ENCODE measurements around the gene OR8B12.

OR8B12 gene, protein sequence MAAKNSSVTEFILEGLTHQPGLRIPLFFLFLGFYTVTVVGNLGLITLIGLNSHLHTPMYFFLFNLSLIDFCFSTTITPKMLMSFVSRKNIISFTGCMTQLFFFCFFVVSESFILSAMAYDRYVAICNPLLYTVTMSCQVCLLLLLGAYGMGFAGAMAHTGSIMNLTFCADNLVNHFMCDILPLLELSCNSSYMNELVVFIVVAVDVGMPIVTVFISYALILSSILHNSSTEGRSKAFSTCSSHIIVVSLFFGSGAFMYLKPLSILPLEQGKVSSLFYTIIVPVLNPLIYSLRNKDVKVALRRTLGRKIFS

DNA sequence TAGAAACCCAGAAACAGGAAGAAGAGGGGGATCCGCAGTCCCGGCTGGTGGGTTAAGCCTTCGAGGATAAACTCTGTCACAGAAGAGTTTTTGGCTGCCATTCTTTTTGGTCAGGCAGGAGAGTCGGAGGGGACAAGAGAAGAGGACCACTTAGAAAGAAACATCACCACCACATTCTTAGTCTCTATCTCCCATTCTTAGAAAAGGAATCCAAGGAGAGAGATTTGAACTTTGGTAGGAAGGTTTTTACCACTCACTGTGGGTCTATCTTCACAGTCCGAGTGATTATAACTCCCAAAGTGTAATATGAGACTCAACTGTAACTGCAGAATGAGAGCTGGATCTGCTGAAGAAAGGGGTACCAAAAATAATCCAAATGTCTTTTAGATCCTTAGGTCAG lies at the start of gene OR8B12:
Gene OR8B12 (minus strand): TSS at position 101 of the 400 bp plus-strand sequence. CDS start 0 bp downstream, at position 101.
- no peak for DNase-seq

DNA sequence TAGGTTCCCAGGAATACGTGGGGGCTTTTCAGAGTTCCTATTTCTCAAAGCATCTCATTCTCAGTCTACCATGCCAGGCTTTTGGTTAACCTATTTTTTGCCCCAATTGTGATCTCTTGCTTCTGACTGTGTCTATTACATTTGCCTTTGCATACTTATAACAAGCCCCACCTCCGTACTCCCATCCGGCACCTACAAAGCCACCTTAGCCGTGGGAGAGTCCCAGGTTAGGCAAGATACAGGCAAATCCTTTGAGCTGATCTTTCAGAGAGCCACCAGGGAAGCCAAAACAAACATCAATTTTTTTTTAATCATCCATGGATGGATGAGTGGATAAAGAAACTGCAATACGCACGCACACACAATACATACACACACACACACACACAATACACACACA lies 49.2 kb upstream of the OR8B12 start:
- DNase-seq, result no peak

GRCh38 chr11:124591430-124591829 lies 48.0 kb upstream of the OR8B12 start:
- no peak for DNase-seq

DNA sequence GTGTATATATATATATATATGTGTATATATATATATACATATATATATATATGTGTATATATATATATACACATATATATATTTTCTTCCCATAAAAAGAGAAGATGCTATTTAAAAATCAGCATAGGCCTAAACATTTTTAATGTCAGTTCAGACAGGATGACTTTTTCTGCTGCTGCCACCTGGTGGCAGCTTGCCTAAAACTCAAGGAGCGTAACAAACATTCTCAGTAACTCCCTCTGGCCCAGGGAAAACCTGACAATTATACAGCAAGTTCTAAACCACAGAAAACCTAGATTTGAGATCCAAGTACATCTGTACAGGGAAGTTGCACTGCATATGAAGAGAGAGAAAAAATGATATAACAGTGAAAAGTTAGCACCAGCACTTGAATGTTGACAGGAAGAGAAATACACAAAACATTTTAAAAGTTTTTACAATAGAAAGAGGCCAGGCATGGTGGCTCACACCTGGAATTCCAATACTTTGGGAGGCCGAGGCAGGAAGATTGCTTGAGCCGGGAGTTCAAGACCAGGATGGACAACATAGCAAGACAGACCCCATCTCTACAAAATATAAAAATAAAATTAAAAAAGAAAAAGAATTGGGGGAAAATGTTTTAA lies 42.9 kb upstream of the OR8B12 start:
- peak; percentile 61 for DNase-seq

GRCh38 chr11:124584681-124585372 lies 41.4 kb upstream of the OR8B12 start:
- no peak for DNase-seq

DNA sequence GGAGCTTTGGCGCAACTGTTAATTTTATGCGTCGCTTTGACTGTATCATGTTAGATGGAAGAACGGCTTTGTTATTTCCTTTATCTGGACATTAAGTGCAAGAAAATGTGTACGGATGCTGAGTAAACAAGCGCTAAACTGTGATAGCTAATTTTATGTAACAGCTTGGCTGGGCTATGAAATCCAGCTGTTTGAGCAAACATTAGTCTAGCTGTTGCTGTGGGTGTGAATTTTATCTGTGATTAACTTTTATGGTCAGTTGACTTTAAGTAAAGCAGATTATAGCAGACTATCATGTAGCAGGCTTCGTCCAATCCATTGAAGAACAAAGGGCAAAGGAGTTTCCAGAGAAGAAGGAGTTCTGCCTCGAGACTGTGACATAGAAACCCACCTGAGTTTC lies 40.3 kb upstream of the OR8B12 start:
- no peak for DNase-seq

DNA sequence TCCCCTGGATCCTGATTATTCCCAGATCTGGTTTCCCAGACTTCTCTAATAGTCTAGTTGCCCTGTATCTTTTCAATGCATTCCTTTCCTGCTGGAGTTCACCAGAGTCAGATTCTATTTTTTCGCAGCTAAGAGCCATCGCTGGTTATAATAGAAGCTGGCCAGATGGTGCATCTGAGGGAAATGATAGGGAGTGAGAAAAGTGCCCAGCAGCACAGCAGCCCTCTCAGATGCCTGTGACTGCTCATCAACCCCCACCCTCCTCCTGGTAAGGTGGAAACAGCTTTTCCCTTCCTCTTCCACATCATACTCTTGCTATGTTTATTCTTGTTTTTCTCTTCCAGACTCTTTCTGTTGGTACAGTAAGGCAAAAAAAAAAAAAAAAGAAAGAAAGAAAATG lies 39.1 kb upstream of the OR8B12 start:
- DNase-seq, result no peak

GRCh38 chr11:124581817-124582216 lies 38.4 kb upstream of the OR8B12 start:
- DNase-seq, result no peak

DNA sequence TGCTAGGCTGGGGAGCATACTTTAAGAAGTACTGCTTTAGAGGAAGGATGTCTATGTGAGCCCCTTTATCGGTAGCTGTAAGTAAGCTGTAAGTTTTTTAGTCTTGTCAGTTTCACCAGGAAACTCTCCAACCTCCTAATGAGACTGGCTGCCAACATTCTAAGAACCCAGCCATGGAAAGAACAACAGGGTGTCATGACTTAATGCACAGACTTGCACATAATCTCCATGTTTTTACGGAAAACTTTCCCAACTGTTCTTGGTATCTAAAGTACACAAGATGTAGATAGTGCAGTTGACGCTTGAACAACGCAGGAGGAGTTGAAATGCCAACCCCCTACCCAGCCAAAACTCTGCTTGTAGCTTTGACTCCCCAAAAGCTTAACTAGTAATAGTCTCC lies 35.3 kb upstream of the OR8B12 start:
- DNase-seq, result no peak

- no peak for DNase-seq
These were observed 34.4 kb upstream of the OR8B12 start for GRCh38 chr11:124577716-124578427.

- no peak for DNase-seq
These were observed 26.7 kb upstream of the OR8B12 start for GRCh38 chr11:124570160-124570559.

DNA sequence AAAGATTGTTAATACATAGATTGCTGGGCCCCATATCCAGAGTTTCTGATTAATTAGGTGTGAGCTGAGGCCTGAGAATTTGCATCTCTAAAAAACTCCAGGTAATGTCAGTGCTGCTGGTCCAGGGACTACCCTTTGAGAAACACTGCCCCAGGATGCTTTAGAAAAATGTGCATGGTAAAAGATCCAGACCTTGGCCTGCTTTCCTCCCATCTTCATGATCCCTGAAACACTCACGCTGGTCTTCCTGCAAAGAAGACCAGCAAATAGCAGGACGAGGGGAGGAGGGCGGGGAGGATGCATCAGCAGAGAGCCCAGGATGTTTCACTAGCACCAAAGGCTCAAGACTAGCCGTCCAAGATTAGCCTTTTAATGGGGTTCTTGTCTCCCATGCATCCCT lies 26.2 kb upstream of the OR8B12 start, which contains the start of gene OR8A1:
Gene OR8A1 (plus strand): TSS at position 301 of the 400 bp plus-strand sequence. CDS start 123 bp downstream, outside the sequence.
- no peak for DNase-seq

DNA sequence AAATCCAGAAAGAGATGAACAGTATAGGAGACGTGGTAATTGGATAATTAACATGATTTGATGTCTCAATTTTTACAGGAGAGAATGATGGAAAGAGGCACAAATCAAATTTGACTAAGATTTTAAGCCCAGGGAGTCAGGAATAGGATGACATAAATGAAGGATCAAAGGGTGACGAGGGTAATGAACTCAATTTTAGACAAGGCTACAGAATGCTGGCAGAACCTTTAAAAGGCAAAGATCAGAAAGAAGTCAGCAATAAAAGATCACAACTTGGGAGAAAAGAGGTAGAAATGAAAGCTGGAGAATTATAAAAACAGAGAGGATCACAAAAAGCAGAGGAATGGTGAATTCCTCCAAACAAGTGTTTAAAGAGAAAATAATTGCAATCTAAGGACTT lies 13.4 kb upstream of the OR8B12 start:
- no peak for DNase-seq

- no peak for DNase-seq
These were observed 8.5 kb upstream of the OR8B12 start for GRCh38 chr11:124551987-124552386.

DNA sequence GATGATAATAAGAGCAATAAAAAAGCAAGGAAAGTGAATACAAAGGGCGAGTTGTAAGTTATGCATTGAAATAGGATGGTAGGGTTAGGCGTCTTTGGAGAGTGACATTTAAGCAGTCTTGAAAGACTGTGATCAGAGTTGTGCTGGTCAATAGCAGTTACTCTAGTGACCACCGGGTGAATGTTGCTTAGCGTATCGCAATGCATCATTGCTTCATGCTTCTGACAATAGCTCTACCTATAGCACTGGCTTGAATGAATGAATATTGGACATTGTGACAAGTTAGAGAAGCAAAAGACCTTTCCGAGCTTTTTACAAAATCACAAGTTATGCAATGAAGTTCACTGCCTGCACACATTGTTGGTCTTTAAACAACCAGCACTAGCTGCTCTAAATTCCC lies 7.7 kb upstream of the OR8B12 start:
- DNase-seq, result no peak

GRCh38 chr11:124543145-124543544 lies 309 bp downstream of the OR8B12 start:
- no peak for DNase-seq

DNA sequence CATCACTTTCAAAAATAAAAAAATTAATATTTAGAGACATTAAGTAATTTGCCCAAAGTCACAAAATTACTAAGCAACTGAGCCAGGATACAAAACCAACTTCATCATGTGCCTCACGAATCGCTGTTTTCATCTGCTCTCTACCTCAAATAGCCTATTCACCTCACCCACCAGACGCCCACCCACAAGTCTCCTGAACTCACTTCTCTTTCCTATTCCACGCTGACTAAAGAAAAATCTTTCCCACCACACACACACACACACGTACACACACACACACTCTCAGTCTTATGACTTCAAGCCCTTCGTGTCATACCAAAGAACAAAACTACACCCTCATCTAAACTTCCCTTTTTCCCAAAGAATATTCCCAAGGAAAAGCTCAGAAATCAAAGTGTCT lies 2.2 kb downstream of the OR8B12 start:
- DNase-seq, result no peak

GRCh38 chr11:124538019-124538418 lies 5.4 kb downstream of the OR8B12 start:
- no peak for DNase-seq

DNA sequence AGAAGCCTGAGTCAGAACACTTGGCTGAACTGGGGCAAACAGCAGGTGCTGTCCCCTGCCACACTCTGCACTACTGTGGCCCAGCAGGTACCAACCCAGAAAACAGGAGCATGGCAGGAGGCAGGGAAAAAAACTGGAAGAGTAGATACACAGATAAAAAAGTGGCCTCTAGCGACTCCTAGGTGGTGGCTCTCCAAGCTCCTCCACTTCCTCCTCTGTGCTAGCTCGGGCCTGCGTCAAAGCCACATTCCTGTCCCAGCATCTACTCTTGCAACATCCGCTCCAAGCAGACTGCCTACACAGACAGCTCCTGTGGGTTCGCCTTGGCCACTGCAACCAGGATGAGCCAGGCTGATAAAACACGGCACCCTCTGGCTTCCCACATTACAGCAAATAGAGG lies 6.9 kb downstream of the OR8B12 start:
- no peak for DNase-seq

- DNase-seq, result no peak
These were observed 7.8 kb downstream of the OR8B12 start for GRCh38 chr11:124535552-124536232.

GRCh38 chr11:124534051-124534450 lies 9.4 kb downstream of the OR8B12 start:
- DNase-seq, result no peak

- no peak for DNase-seq
These were observed 9.8 kb downstream of the OR8B12 start for GRCh38 chr11:124533626-124534025.

- no peak for DNase-seq
These were observed 23.0 kb downstream of the OR8B12 start for GRCh38 chr11:124520550-124520854.
